NCI-H524 (cell line): Measurements from ENCODE around the gene SLC22A15.
"Not testable (repeated sequence)": the region's sequence is repeated elsewhere in the genome, so short reads cannot be mapped to it uniquely, and the experiment has no call there.

Experiments used
- DNase-seq, 2 experiments: peaks; one replicate each; lab custom pipeline; 2025; lab: John Stamatoyannopoulos, UW

SLC22A15 gene

GRCh38 chr1:115976062-115976920 is at the start of gene SLC22A15:
Gene SLC22A15, plus strand, starts transcription at chr1:115976513. Its CDS starts 115 bp downstream, at chr1:115976628.
- peak; percentile 25 to 26 for DNase-seq

GRCh38 chr1:115927971-115928370 is 48.3 kb upstream of the SLC22A15 start:
- DNase-seq, result no peak

GRCh38 chr1:115929881-115930280 is 46.4 kb upstream of the SLC22A15 start:
- no peak for DNase-seq

GRCh38 chr1:115933625-115934024 is 42.7 kb upstream of the SLC22A15 start:
- DNase-seq, result no peak

- DNase-seq, result no peak
Observed at GRCh38 chr1:115939455-115939854, 36.9 kb upstream of the SLC22A15 start.

- DNase-seq, result no peak
Observed at GRCh38 chr1:115946116-115946515, 30.2 kb upstream of the SLC22A15 start.

- DNase-seq, result no peak
Observed at GRCh38 chr1:115949156-115949555, 27.2 kb upstream of the SLC22A15 start.

GRCh38 chr1:115951560-115951959 is 24.8 kb upstream of the SLC22A15 start:
- DNase-seq, result no peak

GRCh38 chr1:115952547-115952946 is 23.8 kb upstream of the SLC22A15 start:
- DNase-seq, result no peak

- DNase-seq, result no peak
Observed at GRCh38 chr1:115953180-115953579, 23.1 kb upstream of the SLC22A15 start.

- no peak for DNase-seq
Observed at GRCh38 chr1:115954684-115955083, 21.6 kb upstream of the SLC22A15 start.

- no peak for DNase-seq
Observed at GRCh38 chr1:115955228-115955627, 21.1 kb upstream of the SLC22A15 start.

- DNase-seq, result peak in 1 of 2 experiments; percentile 47
Observed at GRCh38 chr1:115958866-115959265, 17.4 kb upstream of the SLC22A15 start.

GRCh38 chr1:115969509-115969908 is 6.8 kb upstream of the SLC22A15 start:
- peak; percentile 21 to 53 for DNase-seq

- not testable (repeated sequence) for DNase-seq
Observed at GRCh38 chr1:115971778-115972177, 4.5 kb upstream of the SLC22A15 start.

GRCh38 chr1:115973154-115973553 is 3.2 kb upstream of the SLC22A15 start:
- DNase-seq, result no peak

- no peak for DNase-seq
Observed at GRCh38 chr1:115975569-115976061, 698 bp upstream of the SLC22A15 start.

GRCh38 chr1:115976921-115977498 is 697 bp downstream of the SLC22A15 start:
- peak; percentile 16 to 58 for DNase-seq

GRCh38 chr1:115977499-115978258 is 1.4 kb downstream of the SLC22A15 start:
- no peak for DNase-seq

GRCh38 chr1:115978292-115978941 is 2.1 kb downstream of the SLC22A15 start:
- no peak for DNase-seq

- no peak for DNase-seq
Observed at GRCh38 chr1:115980156-115980555, 3.8 kb downstream of the SLC22A15 start.
